CD8-positive, alpha-beta memory T cell (primary cell): ENCODE results near the gene DCLRE1B. TPM values are rescaled to one million over a fixed set of nuclear protein-coding genes. Genes with fewer than 3 reads are reported as not detected.

Experiments used
- CTCF ChIA-PET: fragments of 350-600 bp; sonication (Branson Sonifier 250); formaldehyde crosslinking; loops from one replicate; lab custom pipeline; 2021; ENCODE audit warnings: antibody characterized with exemption; lab: Charles Lee
- POLR2A ChIA-PET: fragments of 350-600 bp; sonication (Branson Sonifier 250); formaldehyde crosslinking; loops from one replicate; lab custom pipeline; 2021; ENCODE audit warnings: antibody characterized with exemption; lab: Charles Lee
- DNase-seq, 5 donors: peaks; one replicate each; pipeline versions ENCODE4 v3.0.0 to v3.0.0-alpha.2; 2020 to 2022; ENCODE audit warnings: mixed read lengths in 1 of 5
- H3K27ac ChIP-seq: one replicate; pipeline ENCODE4 v1.7.0; 2013; ENCODE audit warnings: low read depth, mild to moderate bottlenecking, low read length, moderate library complexity
- H3K27me3 ChIP-seq: 2 replicates; pipeline ENCODE4 v1.7.0; 2013; ENCODE audit warnings: low read length, mild to moderate bottlenecking; ENCODE audit not compliant: insufficient read depth, poor library complexity, severe bottlenecking
- H3K36me3 ChIP-seq: 2 replicates; pipeline ENCODE4 v1.7.0; 2013; ENCODE audit warnings: mild to moderate bottlenecking, low read length, moderate library complexity; ENCODE audit not compliant: insufficient read depth
- H3K4me1 ChIP-seq: 2 replicates; pipeline ENCODE4 v1.7.0; 2013; ENCODE audit warnings: mild to moderate bottlenecking, low read length, moderate library complexity; ENCODE audit not compliant: insufficient read depth
- H3K4me3 ChIP-seq: 2 replicates; pipeline ENCODE4 v1.7.0; 2013; ENCODE audit warnings: mild to moderate bottlenecking, low read length
- H3K9me3 ChIP-seq: 2 replicates; pipeline ENCODE4 v1.7.0; 2013; ENCODE audit warnings: mild to moderate bottlenecking, low read length
- H3K27ac Mint-ChIP-seq, 8 donors: one replicate each; pipeline ENCODE4 v1.8.0; 2020 to 2021; ENCODE audit warnings: mixed read lengths in 8 of 8, mild to moderate bottlenecking in 6 of 8, inconsistent platforms in 3 of 8, moderate library complexity in 3 of 8
- H3K27me3 Mint-ChIP-seq, 2 donors: one replicate each; pipeline ENCODE4 v1.8.0; 2020 to 2021; ENCODE audit warnings: mixed read lengths in 2 of 2, mild to moderate bottlenecking in 1 of 2, moderate library complexity in 1 of 2
- H3K36me3 Mint-ChIP-seq, 3 donors: one replicate each; pipeline ENCODE4 v1.8.0; 2020 to 2021; ENCODE audit warnings: mixed read lengths in 3 of 3, inconsistent platforms in 1 of 3, mild to moderate bottlenecking in 1 of 3
- H3K4me1 Mint-ChIP-seq, 3 donors: one replicate each; pipeline ENCODE4 v1.8.0; 2020 to 2021; ENCODE audit warnings: mixed read lengths in 3 of 3, inconsistent platforms in 1 of 3, mild to moderate bottlenecking in 1 of 3
- H3K4me3 Mint-ChIP-seq, 7 donors: one replicate each; pipeline ENCODE4 v1.8.0; 2020 to 2021; ENCODE audit warnings: mixed read lengths in 7 of 7, mild to moderate bottlenecking in 6 of 7, moderate library complexity in 4 of 7, inconsistent platforms in 2 of 7
- H3K9me3 Mint-ChIP-seq, 5 donors: one replicate each; pipeline ENCODE4 v1.8.0; 2020 to 2022; ENCODE audit warnings: mixed read lengths in 5 of 5, mild to moderate bottlenecking in 3 of 5, moderate library complexity in 2 of 5, inconsistent platforms in 1 of 5
- polyA plus RNA-seq: library from polyadenylated mRNA; unstranded; fragments of 300-500 nt; fragmentation: Illumina TruSeq; gene quantifications from one replicate; pipeline ENCODE4 v1.2.3, GENCODE V29; 2021
- total RNA-seq, 2 experiments: library from RNA; stranded (reverse); gene quantifications; one replicate each; pipeline ENCODE4 v1.2.3, GENCODE V29; 2021

DCLRE1B gene
- total and polyA plus RNA-seq, 3 experiments from 2014 or later = 5.1 to 32.1 (median 31.2) TPM

GRCh38 chr1:113941245-113941559 lies 36.1 kb downstream of the DCLRE1B start:
- Mint-ChIP-seq H3K4me3 (peak overlapping the region; percentile 59 to 87 (median 81)), H3K4me1 (peaks cover 70 to 87% (median 84%) of the 10 kb centered on the region in 3 donors), H3K27me3 (no peaks in the 10 kb centered on the region), H3K36me3 (peaks cover 13 to 51% (median 25%) of the 10 kb centered on the region in 3 donors), H3K9me3 (no peaks in the 10 kb centered on the region), H3K27ac (peak overlapping the region; percentile 90 to 97 (median 94))
- peaks cover 16% of the 10 kb centered on the region for H3K36me3 ChIP-seq
- CTCF ChIA-PET = interaction anchor here (1.7 to 2.8 kb wide), 2 partner anchors 11 to 106 kb away, joined by 5 to 18 read pairs; partner anchors contain the start of gene HIPK1
- H3K27me3 ChIP-seq = no peaks in the 10 kb centered on the region
- no peaks in the 10 kb centered on the region for H3K9me3 ChIP-seq
- POLR2A ChIA-PET = interaction anchor here (0.9 to 2.9 kb wide), 2 partner anchors 11 to 35 kb away, joined by 4 to 28 read pairs; partner anchors contain the start of gene HIPK1
- DNase-seq = no peak
- peak overlapping the region; percentile 4 for H3K4me3 ChIP-seq
- H3K27ac ChIP-seq = no peak overlapping the region
- H3K4me1 ChIP-seq = peaks cover 83% of the 10 kb centered on the region

- H3K27me3 ChIP-seq = no peaks in the 10 kb centered on the region
- peaks cover 16% of the 10 kb centered on the region for H3K36me3 ChIP-seq
- CTCF ChIA-PET = interaction anchor here (0.6 kb wide), 1 partner anchor 914 kb away, joined by 3 read pairs; no protein-coding TSS in a partner anchor
- peaks cover 13 to 51% (median 25%) of the 10 kb centered on the region in 3 donors for H3K36me3 Mint-ChIP-seq
- H3K4me3 ChIP-seq = no peak overlapping the region
- peaks cover 73 to 87% (median 84%) of the 10 kb centered on the region in 3 donors for H3K4me1 Mint-ChIP-seq
- no peaks in the 10 kb centered on the region for H3K9me3 ChIP-seq
- H3K27me3 Mint-ChIP-seq = no peaks in the 10 kb centered on the region
- no peak for DNase-seq
- H3K27ac ChIP-seq = no peak overlapping the region
- POLR2A ChIA-PET = no interaction called here
- no peak overlapping the region for H3K4me3 Mint-ChIP-seq
- H3K9me3 Mint-ChIP-seq = no peaks in the 10 kb centered on the region
- H3K4me1 ChIP-seq = peaks cover 83% of the 10 kb centered on the region
- H3K27ac Mint-ChIP-seq = peak overlapping the region in 6 of 8 donors; percentile 20 to 72 (median 48)
Observed at GRCh38 chr1:113942527-113942926, 37.4 kb downstream of the DCLRE1B start.

DNA sequence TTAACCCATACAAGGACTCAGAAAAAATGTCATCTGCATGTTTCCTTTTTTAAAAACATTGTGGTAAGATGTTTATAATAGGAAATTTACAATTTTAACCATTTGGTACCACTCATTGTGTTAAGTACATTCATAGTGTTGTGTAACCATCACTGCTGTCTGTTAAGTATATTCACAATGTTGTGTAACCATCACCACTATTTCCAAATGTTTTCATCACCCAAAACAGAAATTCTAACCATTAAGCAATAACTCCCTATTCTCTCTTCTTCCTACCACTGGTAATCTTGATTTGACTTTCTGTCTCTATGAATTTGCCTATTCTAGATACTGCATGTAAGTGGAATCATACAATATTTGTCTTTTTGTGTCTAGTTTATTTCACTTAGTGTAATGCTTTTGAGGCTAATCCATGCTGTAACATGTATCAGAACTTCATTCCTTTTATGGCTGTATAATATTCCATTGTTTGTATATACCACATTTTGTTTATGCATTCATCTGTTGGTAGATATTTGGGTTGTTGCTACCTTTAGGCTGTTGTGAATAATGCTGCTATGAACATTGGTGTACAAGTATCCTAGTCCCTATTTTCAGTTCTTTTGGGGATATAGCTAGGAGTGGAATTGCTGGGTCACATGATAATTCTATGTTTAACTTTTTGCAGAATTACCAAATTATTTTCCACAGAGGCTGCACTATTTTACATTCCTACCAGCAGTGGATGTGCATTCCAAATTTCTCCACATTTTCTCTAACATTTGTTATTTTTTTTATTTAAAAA lies 38.1 kb downstream of the DCLRE1B start:
- Histone ChIP-seq H3K36me3 (peaks cover 16% of the 10 kb centered on the region), H3K9me3 (no peaks in the 10 kb centered on the region), H3K4me1 (peaks cover 83% of the 10 kb centered on the region), H3K4me3 (no peak overlapping the region), H3K27ac (no peak overlapping the region), H3K27me3 (no peaks in the 10 kb centered on the region)
- no peak for DNase-seq
- peaks cover 13 to 49% (median 25%) of the 10 kb centered on the region in 3 donors for H3K36me3 Mint-ChIP-seq
- peak overlapping the region in 4 of 8 donors; percentile 1 to 75 (median 12) for H3K27ac Mint-ChIP-seq
- POLR2A ChIA-PET = interaction anchor here (0.5 kb wide), 1 partner anchor 11 kb away, joined by 3 read pairs; no protein-coding TSS in a partner anchor
- no peaks in the 10 kb centered on the region for H3K9me3 Mint-ChIP-seq
- CTCF ChIA-PET = interaction anchor here (0.9 kb wide), 1 partner anchor 37 kb away, joined by 3 read pairs; no protein-coding TSS in a partner anchor
- H3K27me3 Mint-ChIP-seq = no peaks in the 10 kb centered on the region
- peaks cover 72 to 87% (median 84%) of the 10 kb centered on the region in 3 donors for H3K4me1 Mint-ChIP-seq
- peak overlapping the region in 1 of 7 donors; percentile 32 for H3K4me3 Mint-ChIP-seq

GRCh38 chr1:113945329-113945728 lies 40.2 kb downstream of the DCLRE1B start:
- Histone ChIP-seq H3K27me3 (no peaks in the 10 kb centered on the region), H3K27ac (no peak overlapping the region), H3K36me3 (peaks cover 16% of the 10 kb centered on the region), H3K9me3 (no peaks in the 10 kb centered on the region), H3K4me3 (no peak overlapping the region), H3K4me1 (peaks cover 81% of the 10 kb centered on the region)
- H3K36me3 Mint-ChIP-seq = peaks cover 13 to 52% (median 24%) of the 10 kb centered on the region in 3 donors
- no peaks in the 10 kb centered on the region for H3K27me3 Mint-ChIP-seq
- ChIA-PET CTCF (interaction anchor here (1.9 to 6.1 kb wide), 2 partner anchors 12 to 41 kb away, joined by 7 to 74 read pairs; partner anchors contain the start of genes AP4B1 and HIPK1), POLR2A (interaction anchor here (1.6 to 4.7 kb wide), 2 partner anchors 10 to 15 kb away, joined by 5 to 38 read pairs; partner anchors contain the start of gene HIPK1)
- peak overlapping the region in 1 of 7 donors; percentile 13 for H3K4me3 Mint-ChIP-seq
- H3K27ac Mint-ChIP-seq = peak overlapping the region in 6 of 8 donors; percentile 0 to 96 (median 67)
- H3K4me1 Mint-ChIP-seq = peaks cover 73 to 87% (median 83%) of the 10 kb centered on the region in 3 donors
- no peaks in the 10 kb centered on the region for H3K9me3 Mint-ChIP-seq
- no peak for DNase-seq

GRCh38 chr1:113946112-113946511 lies 41.0 kb downstream of the DCLRE1B start:
- H3K27ac Mint-ChIP-seq = peak overlapping the region; percentile 66 to 96 (median 90)
- H3K4me1 Mint-ChIP-seq = peaks cover 65 to 86% (median 80%) of the 10 kb centered on the region in 3 donors
- no peak overlapping the region for H3K27ac ChIP-seq
- H3K4me3 ChIP-seq = no peak overlapping the region
- no peaks in the 10 kb centered on the region for H3K9me3 ChIP-seq
- H3K27me3 ChIP-seq = no peaks in the 10 kb centered on the region
- no peaks in the 10 kb centered on the region for H3K9me3 Mint-ChIP-seq
- peaks cover 8 to 47% (median 17%) of the 10 kb centered on the region in 3 donors for H3K36me3 Mint-ChIP-seq
- peaks cover 9% of the 10 kb centered on the region for H3K36me3 ChIP-seq
- peaks cover 80% of the 10 kb centered on the region for H3K4me1 ChIP-seq
- no peak for DNase-seq
- ChIA-PET CTCF (interaction anchor here (0.9 to 6.1 kb wide), 4 partner anchors 13 to 76 kb away, joined by 3 to 74 read pairs (median 6); partner anchors contain the start of genes AP4B1 and HIPK1), POLR2A (interaction anchor here (1.6 to 4.7 kb wide), 2 partner anchors 10 to 16 kb away, joined by 5 to 38 read pairs; partner anchors contain the start of gene HIPK1)
- H3K4me3 Mint-ChIP-seq = peak overlapping the region; percentile 4 to 79 (median 74)
- no peaks in the 10 kb centered on the region for H3K27me3 Mint-ChIP-seq

DNA sequence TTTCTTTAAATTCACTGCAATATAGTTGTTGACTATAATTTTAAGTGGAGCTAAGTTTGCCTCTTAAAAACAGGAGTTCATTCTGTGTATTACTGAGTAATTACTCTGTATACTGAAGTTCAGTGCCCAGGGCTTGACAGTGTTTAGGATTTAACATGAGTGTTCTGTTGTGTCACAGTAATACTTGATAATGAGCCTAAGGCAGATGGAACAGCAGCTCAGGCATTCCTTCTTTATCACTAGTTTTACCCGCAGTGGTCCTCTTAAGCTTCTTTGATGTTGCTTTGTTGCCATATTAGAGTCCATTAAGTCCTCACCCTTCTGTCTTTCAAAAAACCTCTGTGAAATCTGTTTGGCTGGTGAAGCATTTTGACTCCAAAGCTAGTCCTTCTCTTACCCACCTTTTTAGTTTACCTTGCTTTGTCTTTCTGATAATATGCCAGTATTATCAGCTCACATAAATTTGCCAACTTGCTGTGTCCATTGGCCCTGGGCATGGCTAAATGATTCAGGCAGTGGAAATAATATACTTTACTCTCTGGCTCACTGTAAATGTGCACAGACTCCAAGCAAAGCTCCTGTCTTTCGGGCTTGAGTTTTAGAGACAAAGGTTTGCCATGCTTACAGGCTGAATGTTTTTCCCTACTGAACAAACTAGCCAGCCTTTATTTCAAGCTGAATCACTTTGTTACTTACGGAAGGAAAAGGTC lies 41.7 kb downstream of the DCLRE1B start:
- Histone ChIP-seq H3K4me1 (peaks cover 82% of the 10 kb centered on the region), H3K9me3 (no peaks in the 10 kb centered on the region), H3K36me3 (peaks cover 6% of the 10 kb centered on the region), H3K27ac (no peak overlapping the region), H3K27me3 (no peaks in the 10 kb centered on the region), H3K4me3 (peak overlapping the region; percentile 21)
- H3K9me3 Mint-ChIP-seq = no peaks in the 10 kb centered on the region
- H3K27ac Mint-ChIP-seq = peak overlapping the region; percentile 70 to 96 (median 92)
- H3K4me3 Mint-ChIP-seq = peak overlapping the region; percentile 19 to 79 (median 76)
- CTCF ChIA-PET = interaction anchor here (0.8 to 6.1 kb wide), 6 partner anchors 9 to 874 kb away, joined by 3 to 74 read pairs (median 4); partner anchors contain the start of genes AP4B1, HIPK1 and LRIG2
- H3K4me1 Mint-ChIP-seq = peaks cover 67 to 89% (median 83%) of the 10 kb centered on the region in 3 donors
- POLR2A ChIA-PET = interaction anchor here (0.6 to 4.7 kb wide), 3 partner anchors 11 to 87 kb away, joined by 3 to 38 read pairs (median 7); partner anchors contain the start of gene HIPK1
- peaks cover 4 to 46% (median 15%) of the 10 kb centered on the region in 3 donors for H3K36me3 Mint-ChIP-seq
- no peaks in the 10 kb centered on the region for H3K27me3 Mint-ChIP-seq
- no peak for DNase-seq

DNA sequence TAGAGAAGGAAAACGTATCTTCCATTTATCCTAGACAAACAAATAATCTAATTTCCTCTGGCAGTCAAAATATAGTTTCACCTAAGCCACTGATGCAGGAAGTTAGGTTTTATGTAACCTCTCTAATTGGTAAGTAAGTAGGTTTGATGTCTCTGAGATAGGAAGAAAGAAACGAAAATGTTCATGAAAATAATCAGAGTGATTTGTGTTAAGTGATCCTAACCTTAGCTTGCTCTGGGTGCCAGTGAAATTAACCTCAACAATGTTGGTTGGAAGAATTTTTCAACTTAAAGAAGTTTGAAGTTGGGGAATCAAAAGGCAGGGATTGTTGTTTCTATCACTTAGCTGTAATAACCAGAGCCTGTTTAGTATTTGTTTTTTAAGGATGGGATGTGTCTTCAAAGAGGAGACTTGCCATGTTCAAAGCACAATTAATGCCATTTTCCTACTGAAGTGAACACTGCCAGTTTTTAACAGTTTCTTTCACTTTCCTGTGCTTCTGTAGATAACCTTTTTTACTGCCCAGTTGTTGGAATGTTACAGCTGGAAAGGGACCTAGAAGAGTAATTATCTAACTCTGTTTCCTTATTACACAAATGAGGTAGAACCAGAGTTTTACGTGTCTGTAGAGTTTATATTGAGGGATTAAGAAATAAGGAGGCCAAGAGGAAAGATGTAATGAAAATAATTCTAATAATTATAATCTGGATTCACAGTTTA lies 42.4 kb downstream of the DCLRE1B start:
- Mint-ChIP-seq H3K27me3 (no peaks in the 10 kb centered on the region), H3K4me1 (peaks cover 65 to 91% (median 85%) of the 10 kb centered on the region in 3 donors), H3K9me3 (no peaks in the 10 kb centered on the region), H3K27ac (peak overlapping the region; percentile 70 to 96 (median 92)), H3K4me3 (peak overlapping the region; percentile 19 to 79 (median 76)), H3K36me3 (peaks cover 4 to 42% (median 11%) of the 10 kb centered on the region in 3 donors)
- Histone ChIP-seq H3K9me3 (no peaks in the 10 kb centered on the region), H3K4me3 (peak overlapping the region; percentile 21), H3K27me3 (no peaks in the 10 kb centered on the region), H3K4me1 (peaks cover 84% of the 10 kb centered on the region), H3K36me3 (peaks cover 6% of the 10 kb centered on the region), H3K27ac (no peak overlapping the region)
- peak in 1 of 5 donors; percentile 54 for DNase-seq
- POLR2A ChIA-PET = interaction anchor here (1.0 to 4.7 kb wide), 2 partner anchors 11 to 17 kb away, joined by 3 to 38 read pairs; partner anchors contain the start of gene HIPK1
- CTCF ChIA-PET = interaction anchor here (0.8 to 6.1 kb wide), 6 partner anchors 9 to 875 kb away, joined by 3 to 74 read pairs (median 6); partner anchors contain the start of genes AP4B1, DCLRE1B, HIPK1 and LRIG2
